Activated T-cell treated with anti-CD3 and anti-CD28 coated beads, Interleukin-2, amount 50 U/mL, for 24 hours (primary cell): ENCODE results near the gene AFTPH.

Experiments
- DNase-seq: peaks from one replicate; pipeline ENCODE4 v3.0.0-alpha.2; 2020
- H3K27ac Mint-ChIP-seq: 2 replicates; pipeline ENCODE4 v1.8.0; 2020; ENCODE audit warnings: mild to moderate bottlenecking, mixed read lengths
- H3K27me3 Mint-ChIP-seq: 2 replicates; pipeline ENCODE4 v1.8.0; 2020; ENCODE audit warnings: mixed read lengths
- H3K36me3 Mint-ChIP-seq: 2 replicates; pipeline ENCODE4 v1.8.0; 2020; ENCODE audit warnings: low read depth, mixed read lengths
- H3K4me1 Mint-ChIP-seq: 2 replicates; pipeline ENCODE4 v1.8.0; 2020; ENCODE audit warnings: low read depth, mixed read lengths
- H3K4me3 Mint-ChIP-seq: 2 replicates; pipeline ENCODE4 v1.8.0; 2020; ENCODE audit warnings: mild to moderate bottlenecking, moderate library complexity, mixed read lengths
- H3K9me3 Mint-ChIP-seq: 2 replicates; pipeline ENCODE4 v1.8.0; 2020; ENCODE audit warnings: mixed read lengths

Gene AFTPH

GRCh38 chr2:64601785-64602391, 77.8 kb downstream of the AFTPH start:
- no peaks in the 10 kb centered on the region for H3K36me3 Mint-ChIP-seq
- peaks cover 19% of the 10 kb centered on the region for H3K4me1 Mint-ChIP-seq
- no peaks in the 10 kb centered on the region for H3K9me3 Mint-ChIP-seq
- no peaks in the 10 kb centered on the region for H3K27me3 Mint-ChIP-seq
- DNase-seq: no peak
- no peak overlapping the region for H3K4me3 Mint-ChIP-seq
- H3K27ac Mint-ChIP-seq: no peak overlapping the region

DNA sequence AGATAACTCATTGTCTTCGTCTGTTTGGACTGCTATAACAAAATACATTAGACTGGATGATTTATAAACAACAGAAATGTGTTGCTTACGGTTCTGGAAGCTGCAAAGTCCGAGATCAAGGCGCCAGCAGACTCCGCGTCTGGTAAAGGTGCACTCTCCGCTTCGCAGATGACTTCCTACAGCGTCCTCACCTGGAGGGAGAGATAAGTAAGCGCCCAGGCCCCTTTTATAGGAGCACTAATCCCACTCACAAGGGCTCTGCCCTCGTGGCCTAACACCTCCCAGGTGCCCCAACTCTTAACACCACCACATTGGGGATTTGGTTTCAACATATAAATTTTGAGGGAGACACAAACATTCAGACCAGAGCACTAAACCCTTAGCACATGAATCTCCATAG, 78.3 kb downstream of the AFTPH start:
- no peak overlapping the region for H3K4me3 Mint-ChIP-seq
- H3K9me3 Mint-ChIP-seq: no peaks in the 10 kb centered on the region
- no peak for DNase-seq
- no peak overlapping the region for H3K27ac Mint-ChIP-seq
- peaks cover 24% of the 10 kb centered on the region for H3K4me1 Mint-ChIP-seq
- no peaks in the 10 kb centered on the region for H3K36me3 Mint-ChIP-seq
- no peaks in the 10 kb centered on the region for H3K27me3 Mint-ChIP-seq

- Mint-ChIP-seq H3K4me1 (peaks cover 36% of the 10 kb centered on the region), H3K4me3 (no peak overlapping the region), H3K27me3 (no peaks in the 10 kb centered on the region), H3K9me3 (no peaks in the 10 kb centered on the region), H3K36me3 (no peaks in the 10 kb centered on the region), H3K27ac (no peak overlapping the region)
- no peak for DNase-seq
Observed at GRCh38 chr2:64604155-64604554, 80.0 kb downstream of the AFTPH start.

GRCh38 chr2:64605026-64605471, 80.9 kb downstream of the AFTPH start:
- peaks cover 31% of the 10 kb centered on the region for H3K4me1 Mint-ChIP-seq
- no peak overlapping the region for H3K27ac Mint-ChIP-seq
- H3K4me3 Mint-ChIP-seq: no peak overlapping the region
- no peak for DNase-seq
- H3K27me3 Mint-ChIP-seq: no peaks in the 10 kb centered on the region
- no peaks in the 10 kb centered on the region for H3K9me3 Mint-ChIP-seq
- no peaks in the 10 kb centered on the region for H3K36me3 Mint-ChIP-seq

DNA sequence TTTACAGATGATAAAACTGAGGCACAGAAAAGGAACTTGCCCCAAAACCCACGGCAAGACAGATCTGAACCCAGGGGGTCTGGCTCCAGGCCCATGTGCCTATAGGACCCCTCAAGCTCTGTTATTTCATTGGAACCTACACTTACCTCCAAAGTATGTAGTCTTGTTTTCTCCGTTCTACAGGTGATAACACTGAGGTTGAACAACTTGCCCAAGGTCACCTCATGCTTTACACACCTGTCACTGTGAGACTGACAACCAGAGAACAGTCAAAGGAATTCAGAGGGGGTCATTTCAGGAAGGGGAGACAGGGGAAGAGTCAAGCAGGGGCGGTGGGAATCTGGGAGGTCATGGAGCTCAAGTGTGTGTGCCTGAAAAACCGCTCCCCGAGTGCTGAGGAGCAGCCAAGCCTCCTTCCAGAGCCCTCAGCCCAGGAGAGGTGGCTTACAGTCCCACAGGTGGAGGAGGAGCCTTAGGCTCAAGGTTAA, 81.9 kb downstream of the AFTPH start:
- H3K27me3 Mint-ChIP-seq: no peaks in the 10 kb centered on the region
- H3K4me1 Mint-ChIP-seq: peaks cover 31% of the 10 kb centered on the region
- H3K4me3 Mint-ChIP-seq: peak overlapping the region; percentile 22

GRCh38 chr2:64606479-64607363, 82.6 kb downstream of the AFTPH start:
- Mint-ChIP-seq H3K27me3 (no peaks in the 10 kb centered on the region), H3K4me1 (peaks cover 31% of the 10 kb centered on the region), H3K27ac (peak overlapping the region; percentile 93), H3K9me3 (no peaks in the 10 kb centered on the region), H3K36me3 (no peaks in the 10 kb centered on the region), H3K4me3 (peak overlapping the region; percentile 53)
- DNase-seq: peak; percentile 84

More for the DNA sequence above, 81.9 kb downstream of the AFTPH start:
- no peaks in the 10 kb centered on the region for H3K36me3 Mint-ChIP-seq
- no peak for DNase-seq
- H3K27ac Mint-ChIP-seq: peak overlapping the region; percentile 93
- H3K9me3 Mint-ChIP-seq: no peaks in the 10 kb centered on the region

DNA sequence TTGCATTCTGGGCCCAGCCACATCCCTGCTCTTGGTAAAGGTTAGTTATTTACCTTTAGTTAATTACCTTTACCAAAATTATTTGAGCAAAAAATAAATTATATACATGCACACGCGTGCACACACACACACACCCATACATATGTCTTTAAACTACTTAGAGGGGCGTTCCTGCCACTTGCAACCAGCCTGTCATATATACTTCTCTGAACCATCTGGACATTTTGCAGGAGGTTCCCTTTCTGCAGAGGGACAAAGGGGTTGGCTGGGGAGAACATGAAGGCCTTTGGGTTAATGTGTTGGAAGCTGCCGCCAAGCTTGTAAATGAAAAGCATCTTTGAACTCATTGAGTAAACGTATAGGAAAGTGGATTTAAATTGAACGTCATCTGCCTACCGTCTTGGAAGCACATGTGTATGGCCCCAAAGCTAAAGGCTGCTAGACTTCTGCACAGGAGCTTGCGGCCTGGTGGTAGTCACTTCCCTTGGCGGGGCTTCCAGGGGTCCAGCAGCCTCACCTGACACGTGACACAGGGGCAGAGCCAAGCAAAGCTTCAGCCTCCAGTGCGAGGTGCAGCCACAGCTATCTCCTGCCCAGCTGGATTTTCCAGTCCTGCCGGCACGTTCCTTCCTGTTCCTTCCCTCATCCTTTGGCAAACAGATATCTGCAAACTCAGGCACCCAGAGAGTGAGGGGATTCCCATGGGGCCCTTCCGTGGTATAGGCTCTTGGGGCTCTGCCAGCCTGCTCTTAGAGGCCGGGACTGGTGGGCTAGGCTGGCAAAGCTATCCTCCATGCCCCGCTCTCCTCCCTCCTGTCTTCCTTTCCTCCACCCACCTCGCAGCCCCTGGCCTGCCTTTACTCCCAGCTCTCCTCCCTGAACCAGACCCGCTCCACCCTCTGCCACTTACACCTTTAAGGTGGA, 83.5 kb downstream of the AFTPH start:
- peak overlapping the region; percentile 93 for H3K27ac Mint-ChIP-seq
- H3K4me3 Mint-ChIP-seq: peak overlapping the region; percentile 53

DNA sequence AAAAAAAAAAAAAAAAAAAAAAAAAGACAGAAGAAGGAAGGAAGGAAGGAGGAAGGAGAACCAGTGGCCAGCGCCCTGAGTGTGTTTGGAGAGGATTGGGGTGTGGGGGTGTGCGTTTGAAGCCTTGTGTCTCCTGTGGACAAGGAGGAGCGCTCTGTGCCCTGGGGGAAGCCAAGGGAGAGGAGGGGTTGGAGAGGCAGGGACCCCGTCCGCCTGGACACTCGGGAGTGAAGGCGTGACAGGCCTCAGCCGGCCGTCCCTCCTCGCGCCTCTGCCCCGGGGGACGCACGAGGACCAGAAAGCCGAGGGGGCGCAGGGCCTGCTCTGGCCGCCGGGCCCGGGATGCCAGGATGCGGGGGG, 84.7 kb downstream of the AFTPH start:
- no peaks in the 10 kb centered on the region for H3K27me3 Mint-ChIP-seq
- no peaks in the 10 kb centered on the region for H3K36me3 Mint-ChIP-seq
- peaks cover 31% of the 10 kb centered on the region for H3K4me1 Mint-ChIP-seq
- H3K4me3 Mint-ChIP-seq: peak overlapping the region; percentile 58
- H3K27ac Mint-ChIP-seq: peak overlapping the region; percentile 33
- DNase-seq: no peak
- H3K9me3 Mint-ChIP-seq: no peaks in the 10 kb centered on the region

More for the DNA sequence above, 83.5 kb downstream of the AFTPH start:
- no peaks in the 10 kb centered on the region for H3K9me3 Mint-ChIP-seq
- peaks cover 31% of the 10 kb centered on the region for H3K4me1 Mint-ChIP-seq
- DNase-seq: peak; percentile 27
- H3K27me3 Mint-ChIP-seq: no peaks in the 10 kb centered on the region
- H3K36me3 Mint-ChIP-seq: no peaks in the 10 kb centered on the region

- H3K27me3 Mint-ChIP-seq: no peaks in the 10 kb centered on the region
- H3K27ac Mint-ChIP-seq: no peak overlapping the region
- H3K4me3 Mint-ChIP-seq: peak overlapping the region; percentile 67
- H3K9me3 Mint-ChIP-seq: no peaks in the 10 kb centered on the region
- DNase-seq: peak; percentile 86
- H3K4me1 Mint-ChIP-seq: peaks cover 31% of the 10 kb centered on the region
- H3K36me3 Mint-ChIP-seq: no peaks in the 10 kb centered on the region
Observed at GRCh38 chr2:64609227-64609941, 85.3 kb downstream of the AFTPH start.

- no peaks in the 10 kb centered on the region for H3K27me3 Mint-ChIP-seq
- no peak for DNase-seq
- H3K4me3 Mint-ChIP-seq: peak overlapping the region; percentile 67
- H3K36me3 Mint-ChIP-seq: no peaks in the 10 kb centered on the region
- H3K4me1 Mint-ChIP-seq: peaks cover 31% of the 10 kb centered on the region
- no peak overlapping the region for H3K27ac Mint-ChIP-seq
- no peaks in the 10 kb centered on the region for H3K9me3 Mint-ChIP-seq
Observed at GRCh38 chr2:64609942-64610281, 85.8 kb downstream of the AFTPH start.

- no peaks in the 10 kb centered on the region for H3K36me3 Mint-ChIP-seq
- H3K9me3 Mint-ChIP-seq: no peaks in the 10 kb centered on the region
- H3K4me3 Mint-ChIP-seq: no peak overlapping the region
- H3K27me3 Mint-ChIP-seq: no peaks in the 10 kb centered on the region
- DNase-seq: peak; percentile 19
- peaks cover 31% of the 10 kb centered on the region for H3K4me1 Mint-ChIP-seq
- H3K27ac Mint-ChIP-seq: no peak overlapping the region
Observed at GRCh38 chr2:64610316-64610855, 86.3 kb downstream of the AFTPH start.

DNA sequence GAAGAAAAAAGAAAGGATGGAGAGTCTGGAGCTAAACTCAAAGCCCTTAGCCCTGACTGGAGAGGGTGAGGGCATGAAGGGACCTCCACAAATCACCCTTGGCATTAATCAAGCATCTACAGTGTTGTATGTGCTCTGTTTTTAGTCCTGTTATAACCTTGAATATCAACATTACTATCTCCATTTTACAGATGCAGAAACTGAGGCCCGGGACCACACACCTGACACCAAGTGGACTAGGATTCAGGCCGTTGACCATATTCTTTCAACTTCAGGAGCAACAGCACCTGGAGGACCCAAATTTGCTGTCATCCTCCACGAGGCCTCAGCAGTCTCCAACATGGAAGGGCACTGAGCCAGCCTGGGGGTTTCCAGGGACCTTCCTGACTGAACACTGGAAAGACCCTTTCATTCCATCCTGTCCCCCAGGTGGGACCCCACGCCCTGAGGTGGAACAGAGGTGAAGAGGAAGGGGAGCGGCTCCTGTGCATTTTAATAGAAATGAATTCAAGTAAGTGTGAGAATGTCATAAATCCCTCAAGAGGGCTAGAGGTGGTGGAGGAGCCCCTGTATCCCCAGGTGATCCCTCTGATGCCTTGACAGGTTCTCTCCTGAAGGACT, 88.6 kb downstream of the AFTPH start:
- Mint-ChIP-seq H3K27me3 (no peaks in the 10 kb centered on the region), H3K36me3 (no peaks in the 10 kb centered on the region), H3K4me1 (peaks cover 9% of the 10 kb centered on the region), H3K4me3 (no peak overlapping the region), H3K27ac (no peak overlapping the region), H3K9me3 (no peaks in the 10 kb centered on the region)
- DNase-seq: no peak

GRCh38 chr2:64613276-64613675, 89.1 kb downstream of the AFTPH start:
- Mint-ChIP-seq H3K27ac (no peak overlapping the region), H3K4me1 (peaks cover 4% of the 10 kb centered on the region), H3K36me3 (no peaks in the 10 kb centered on the region), H3K27me3 (no peaks in the 10 kb centered on the region), H3K9me3 (no peaks in the 10 kb centered on the region), H3K4me3 (no peak overlapping the region)
- DNase-seq: no peak
